ENCODE measurements around the gene CMBL.
A peak's percentile ranks its signal among the peaks of the same experiment; 100 is the strongest.
"Not testable (repeated sequence)": the region's sequence is repeated elsewhere in the genome, so short reads cannot be mapped to it uniquely, and the experiment has no call there.

The CMBL gene

GRCh38 chr5:10283927-10284635 lies 23.6 kb downstream of the CMBL start:
- peak; percentile 82 for DNase-seq

- DNase-seq: no peak
Observed at GRCh38 chr5:10279925-10280720, 27.6 kb downstream of the CMBL start.

- DNase-seq: no peak
Observed at GRCh38 chr5:10279328-10279727, 28.4 kb downstream of the CMBL start.

- no peak for DNase-seq
Observed at GRCh38 chr5:10278658-10279279, 28.9 kb downstream of the CMBL start.

DNA sequence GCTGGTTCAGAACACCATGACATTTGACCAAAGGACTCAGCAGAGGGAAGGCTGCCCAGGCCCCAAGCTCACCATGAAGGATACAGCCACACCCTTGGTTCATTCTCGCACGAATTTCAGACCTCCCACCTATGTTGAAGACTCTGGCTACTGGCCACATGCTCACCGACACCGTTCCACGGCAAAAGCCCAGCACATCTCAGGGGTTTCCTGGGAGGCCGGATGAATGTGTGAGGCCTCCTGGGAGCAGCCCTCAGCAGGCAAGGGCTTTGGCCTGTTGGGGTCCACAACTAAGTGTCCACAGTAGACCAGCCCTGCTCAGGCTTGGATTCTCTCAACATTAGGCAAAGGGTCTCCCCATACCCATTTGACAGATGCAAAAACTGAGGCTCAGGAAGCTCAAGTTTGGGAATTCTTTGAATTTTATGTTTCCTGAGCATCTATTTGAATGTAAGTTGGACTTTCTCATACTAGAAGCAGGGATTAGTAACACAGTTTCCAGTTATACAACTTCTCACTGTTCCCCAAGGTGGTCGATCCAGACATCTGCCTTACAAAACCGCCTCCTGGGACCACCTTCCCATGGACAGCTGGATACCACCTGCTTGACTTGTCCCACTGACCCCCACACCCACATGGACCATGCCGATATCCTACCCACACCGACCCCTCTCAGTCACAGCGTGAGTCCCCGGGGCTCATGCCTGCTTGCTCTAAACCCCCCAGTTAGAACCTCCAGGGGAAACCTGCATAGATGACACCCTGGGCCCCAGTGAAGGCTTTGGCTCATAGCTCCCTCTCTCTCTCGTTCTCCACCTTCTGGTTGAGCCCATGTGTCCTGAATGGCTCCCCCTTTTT lies 29.7 kb downstream of the CMBL start:
- no peak for DNase-seq

DNA sequence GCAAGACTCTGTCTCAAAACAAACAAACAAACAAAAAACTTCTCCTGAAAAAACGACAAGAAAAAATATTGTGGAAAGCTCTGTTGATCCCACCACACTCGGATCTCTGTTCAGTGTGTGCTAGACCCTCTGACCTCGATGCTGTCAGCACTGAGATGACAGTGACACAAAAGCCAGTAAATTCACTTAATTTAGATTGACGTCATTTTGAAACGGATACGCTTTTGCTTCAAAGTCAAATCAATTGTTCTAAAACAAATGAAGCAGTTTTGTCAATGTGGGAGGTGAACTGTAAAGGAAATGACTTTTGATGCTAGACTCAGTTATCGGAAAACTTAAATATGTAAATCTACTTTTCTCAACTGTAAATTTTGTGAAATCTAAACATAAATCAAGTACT lies 31.0 kb downstream of the CMBL start:
- DNase-seq: no peak

DNA sequence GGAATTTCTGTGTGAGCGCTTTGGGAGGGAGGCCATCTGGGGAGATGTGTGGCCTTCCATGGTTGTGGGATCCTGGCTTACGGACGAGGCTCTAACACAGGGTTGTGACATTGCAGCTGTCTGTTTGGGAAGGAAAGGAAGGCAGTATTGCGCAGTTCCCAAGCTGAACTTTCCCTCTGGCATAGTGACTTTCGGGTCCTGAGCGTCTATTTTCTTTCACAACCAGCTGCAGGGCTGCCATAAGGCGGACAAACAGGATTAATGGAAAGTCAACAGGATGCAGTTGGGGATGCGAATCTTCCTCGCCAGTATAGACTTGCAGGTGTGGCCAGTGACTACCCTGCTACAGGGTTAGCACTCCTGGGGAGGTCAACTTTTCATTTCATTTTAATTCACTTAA lies 31.7 kb downstream of the CMBL start:
- DNase-seq: no peak

DNA sequence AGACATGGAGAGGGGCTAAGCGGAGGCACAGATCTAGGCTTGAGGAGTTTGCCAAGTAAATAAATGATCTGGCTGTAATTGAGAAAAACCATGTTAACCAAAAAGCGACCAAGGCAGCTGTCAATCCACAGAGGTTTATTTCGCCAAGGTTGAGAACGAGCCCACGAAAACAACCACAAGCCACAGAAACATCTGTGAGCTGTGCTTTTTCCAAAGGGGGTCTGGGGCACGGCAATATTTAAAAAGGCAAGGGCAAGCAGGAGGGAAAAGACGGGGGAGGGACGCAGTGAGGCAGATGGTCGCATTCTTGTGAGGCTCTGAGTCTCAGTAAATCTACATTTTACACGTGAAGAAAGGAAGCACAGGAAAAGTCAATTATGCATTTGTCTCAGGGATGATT lies 32.2 kb downstream of the CMBL start:
- no peak for DNase-seq

- not testable (repeated sequence) for DNase-seq
Observed at GRCh38 chr5:10272875-10273209, 34.9 kb downstream of the CMBL start.

DNA sequence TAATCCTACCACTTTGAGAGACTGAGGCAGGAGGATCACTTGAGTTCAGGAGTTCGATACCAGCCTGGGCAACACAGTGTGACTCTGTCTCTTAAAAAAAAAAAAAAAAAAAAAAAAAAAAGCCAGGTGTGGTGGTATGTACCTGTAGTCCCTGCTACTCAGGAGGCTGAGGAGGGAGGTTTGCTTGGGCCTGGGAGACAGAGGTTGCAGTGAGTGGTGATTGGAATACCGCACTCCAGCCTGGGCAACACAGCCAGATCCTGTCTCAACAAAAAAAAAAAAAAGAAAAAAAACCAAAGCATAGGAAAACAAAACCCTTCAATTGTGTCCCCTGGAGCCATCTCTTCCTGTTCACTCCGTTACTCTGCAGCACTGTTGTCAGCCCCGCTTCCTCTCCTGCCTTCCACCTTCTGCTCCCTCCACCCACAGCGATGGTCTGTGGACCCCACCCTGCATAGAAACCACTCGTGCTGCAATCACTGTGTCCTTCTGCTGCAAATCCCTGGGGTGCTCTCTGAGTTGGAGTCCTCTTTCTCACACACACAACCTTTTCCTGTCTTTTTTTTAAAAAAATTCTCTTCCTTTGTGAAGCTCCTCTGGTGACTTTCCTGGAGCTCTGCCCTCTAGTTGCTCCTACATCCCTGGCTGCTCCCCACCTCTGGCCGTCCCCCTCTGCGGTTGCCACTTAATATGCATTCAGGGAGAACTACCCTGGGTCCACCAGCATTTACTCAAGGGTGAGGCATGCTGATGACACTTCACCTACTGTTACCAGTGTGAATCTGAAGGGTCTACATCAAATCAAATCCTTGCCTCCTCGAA lies 35.4 kb downstream of the CMBL start:
- DNase-seq: no peak

GRCh38 chr5:10268100-10268499 lies 39.6 kb downstream of the CMBL start:
- DNase-seq: no peak

DNA sequence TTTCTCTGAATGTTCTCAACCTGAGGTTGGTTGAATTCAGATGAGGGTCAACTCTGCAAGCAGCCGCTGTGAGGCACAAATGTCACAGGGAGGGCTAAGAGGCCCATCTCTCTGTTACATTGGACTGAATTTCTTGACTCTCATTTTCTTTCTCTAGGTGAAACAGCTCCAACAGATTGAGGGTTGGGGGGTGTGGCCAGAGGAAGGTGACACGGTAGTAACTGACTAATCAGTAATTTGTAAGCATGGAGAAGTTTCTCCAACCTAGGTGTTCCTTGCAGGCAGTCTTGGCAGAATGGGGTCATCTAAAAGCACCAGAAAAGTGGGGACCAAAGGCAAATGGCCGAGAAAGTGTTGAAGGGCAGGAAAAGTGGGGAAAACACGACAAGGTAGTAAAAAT lies 40.9 kb downstream of the CMBL start:
- no peak for DNase-seq

DNA sequence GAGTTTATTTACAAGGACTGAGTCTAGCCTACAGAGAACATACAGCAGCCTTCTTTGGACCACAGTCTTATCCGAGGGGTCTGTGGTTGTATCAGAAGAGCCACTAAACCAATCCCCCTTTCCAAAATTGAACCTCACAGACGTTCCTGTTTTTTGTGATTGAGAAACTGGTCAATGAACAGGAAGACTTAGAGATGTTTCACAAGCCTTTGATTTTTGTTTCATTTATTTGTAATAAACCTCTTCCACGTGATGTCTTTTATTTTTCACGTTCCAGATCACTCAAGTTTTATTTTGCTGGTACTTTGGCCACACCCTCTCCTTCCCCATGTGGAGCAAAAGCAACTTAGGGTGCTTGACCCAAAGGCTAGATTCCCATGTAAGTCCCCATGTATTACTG lies 41.6 kb downstream of the CMBL start:
- no peak for DNase-seq

DNA sequence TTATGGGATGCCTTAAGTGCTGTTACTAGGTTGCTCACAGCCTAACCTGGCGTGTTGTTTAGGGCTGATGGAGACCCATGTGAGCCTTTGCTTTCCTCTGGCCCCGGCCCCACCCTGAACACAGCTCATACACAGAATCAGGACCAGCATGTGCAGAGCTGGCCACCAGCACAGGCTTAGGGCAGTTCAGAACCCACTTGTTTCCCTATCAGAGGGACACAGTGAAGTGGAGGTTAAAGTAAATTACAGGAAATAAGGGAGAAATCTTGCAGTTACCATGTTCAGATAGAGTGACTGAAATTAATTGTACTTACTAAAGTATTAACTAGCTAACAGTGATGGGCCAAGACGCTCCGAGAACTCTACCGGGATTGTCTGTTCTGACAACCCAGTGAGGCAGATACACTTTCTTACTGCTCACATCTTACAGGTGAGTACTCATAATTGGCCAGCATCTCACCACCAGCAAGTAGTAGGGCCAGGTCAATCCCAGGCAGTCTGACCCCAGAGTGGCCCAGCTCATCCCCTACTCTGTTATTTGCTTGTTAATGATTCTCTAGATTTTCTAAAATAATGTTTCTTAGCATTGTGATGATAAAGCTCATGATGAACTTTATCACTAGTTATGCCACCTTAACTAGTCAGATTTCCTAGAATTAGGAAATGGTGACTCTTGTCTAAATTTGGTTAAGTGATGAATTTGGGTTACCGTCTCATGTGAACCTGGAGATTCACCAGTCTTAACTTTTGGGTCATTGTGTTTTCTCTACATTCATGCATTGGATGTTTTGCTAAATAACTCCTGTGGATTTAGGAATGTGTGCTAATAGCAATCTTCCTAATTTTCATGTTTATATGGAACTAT lies 42.2 kb downstream of the CMBL start:
- DNase-seq: no peak

DNA sequence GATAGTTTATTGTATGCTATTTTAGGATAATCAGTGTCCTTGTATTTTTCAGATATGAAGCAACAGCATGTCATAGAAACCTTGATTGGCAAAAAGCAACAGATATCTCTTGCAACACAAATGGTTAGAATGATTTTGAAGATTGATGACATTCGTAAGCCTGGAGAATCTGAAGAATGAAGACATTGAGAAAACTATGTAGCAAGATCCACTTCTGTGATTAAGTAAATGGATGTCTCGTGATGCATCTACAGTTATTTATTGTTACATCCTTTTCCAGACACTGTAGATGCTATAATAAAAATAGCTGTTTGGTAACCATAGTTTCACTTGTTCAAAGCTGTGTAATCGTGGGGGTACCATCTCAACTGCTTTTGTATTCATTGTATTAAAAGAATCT lies 43.1 kb downstream of the CMBL start:
- DNase-seq: no peak

DNA sequence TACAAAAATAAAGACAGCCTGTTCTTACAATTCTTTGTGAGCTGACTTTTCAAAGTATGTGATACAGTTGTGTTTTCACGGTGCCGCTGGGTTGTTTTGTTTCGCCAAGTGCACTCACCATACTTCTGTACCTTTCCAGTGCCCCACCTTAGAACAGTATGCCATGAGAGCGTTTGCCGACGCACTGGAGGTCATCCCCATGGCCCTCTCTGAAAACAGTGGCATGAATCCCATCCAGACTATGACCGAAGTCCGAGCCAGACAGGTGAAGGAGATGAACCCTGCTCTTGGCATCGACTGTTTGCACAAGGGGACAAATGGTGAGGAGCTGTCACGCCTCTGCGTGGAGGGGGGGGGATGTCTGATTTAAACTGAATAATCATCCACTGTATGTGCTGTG lies 44.7 kb downstream of the CMBL start:
- DNase-seq: no peak

DNA sequence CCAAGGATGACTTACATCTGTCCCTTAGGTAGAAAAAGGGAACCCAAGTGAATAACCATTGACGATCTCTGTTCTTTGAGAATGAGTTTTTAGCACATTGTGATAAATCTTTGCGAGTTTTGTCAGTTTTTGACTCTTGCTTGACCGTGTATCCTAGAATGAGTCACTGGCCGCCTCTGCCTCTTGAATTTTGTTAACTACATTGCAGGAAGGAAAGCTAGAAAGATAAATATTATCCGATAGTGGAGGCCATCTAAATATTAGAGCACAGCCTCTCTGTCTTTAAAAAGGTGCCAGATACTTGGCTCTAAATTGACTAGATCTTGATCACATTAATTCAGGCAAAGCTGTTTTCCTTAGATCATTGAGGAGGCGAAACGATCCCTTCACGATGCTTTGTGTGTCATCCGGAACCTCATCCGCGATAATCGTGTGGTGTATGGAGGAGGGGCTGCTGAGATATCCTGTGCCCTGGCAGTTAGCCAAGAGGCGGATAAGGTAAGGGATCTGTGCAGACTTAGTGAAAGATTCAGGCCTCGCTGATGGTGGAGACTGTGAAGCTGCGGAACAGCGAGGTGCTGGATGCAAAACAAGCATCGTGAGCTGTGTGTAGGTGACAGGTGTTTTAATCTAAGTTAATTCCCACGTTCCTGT lies 45.5 kb downstream of the CMBL start:
- no peak for DNase-seq

DNA sequence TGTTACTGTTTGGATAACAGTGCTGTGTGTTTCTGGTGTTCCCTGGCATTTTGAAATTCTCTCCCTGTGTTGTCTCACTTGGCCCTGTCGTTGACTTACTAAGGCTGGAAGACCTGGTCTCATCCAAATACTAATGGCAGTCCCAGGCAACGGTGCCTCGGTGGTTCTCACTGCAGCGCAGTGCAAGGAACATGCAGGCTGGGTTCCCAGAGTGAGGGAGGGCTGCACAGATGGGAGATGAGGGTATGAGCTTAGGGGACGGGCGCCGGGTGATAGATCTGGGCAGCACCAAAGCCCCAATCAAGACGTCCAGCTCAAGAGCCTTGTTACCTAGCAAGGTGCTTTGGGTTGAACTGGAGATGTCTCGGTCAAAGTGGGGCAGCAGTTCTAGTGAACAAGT lies 46.6 kb downstream of the CMBL start:
- no peak for DNase-seq

GRCh38 chr5:10259899-10260298 lies 47.8 kb downstream of the CMBL start:
- no peak for DNase-seq

DNA sequence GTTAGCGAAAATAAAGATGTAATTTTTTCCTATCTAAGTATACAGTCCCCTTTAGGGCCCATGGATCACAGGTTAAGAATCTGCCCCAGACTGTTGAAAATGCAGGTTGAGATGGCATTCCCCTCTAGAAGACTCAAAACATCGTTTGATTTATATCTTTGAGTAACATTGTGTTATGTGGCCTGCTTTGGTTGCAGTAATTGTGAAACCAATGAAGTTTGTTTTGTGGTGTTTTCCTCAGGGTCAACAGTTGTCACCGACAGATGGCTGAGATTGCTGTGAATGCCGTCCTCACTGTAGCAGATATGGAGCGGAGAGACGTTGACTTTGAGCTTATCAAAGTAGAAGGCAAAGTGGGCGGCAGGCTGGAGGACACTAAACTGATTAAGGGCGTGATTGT lies 49.8 kb downstream of the CMBL start:
- DNase-seq: no peak

DNA sequence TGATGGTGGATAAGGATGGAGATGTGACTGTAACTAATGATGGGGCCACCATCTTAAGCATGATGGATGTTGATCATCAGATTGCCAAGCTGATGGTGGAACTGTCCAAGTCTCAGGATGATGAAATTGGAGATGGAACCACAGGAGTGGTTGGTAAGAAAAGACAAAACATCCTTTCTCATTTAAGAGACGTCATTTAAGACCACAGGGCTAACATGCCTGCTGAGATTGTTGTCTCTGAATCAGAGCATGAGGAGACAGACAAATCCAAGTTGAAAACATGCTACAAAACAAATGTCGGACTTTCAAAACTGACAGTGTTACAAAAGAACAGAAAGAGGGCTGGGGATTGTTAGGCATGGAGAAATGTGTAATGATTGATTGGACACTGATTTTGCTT lies 53.0 kb downstream of the CMBL start:
- no peak for DNase-seq
